Sigmoid colon (tissue), 3 donors: Measurements from ENCODE around the gene RALGAPB.

Experiments
- CTCF ChIP-seq, 4 experiments: fragments of 450-650 bp in 3 of 4; fragments of 200-600 bp in 1 of 4; IDR thresholded peaks; one replicate each; pipeline ENCODE4 v1.5.1; 2016 to 2019; ENCODE audit warnings: antibody characterized with exemption in 4 of 4, mild to moderate bottlenecking in 3 of 4, moderate library complexity in 2 of 4
- POLR2A ChIP-seq, 2 donors: fragments of 450-650 bp; IDR thresholded peaks; one replicate each; pipeline ENCODE4 v1.6.1; 2016; ENCODE audit warnings: antibody characterized with exemption in 2 of 2, mild to moderate bottlenecking in 2 of 2, moderate library complexity in 2 of 2

GRCh38 chr20:38586181-38586525 is 113.5 kb downstream of the RALGAPB start:
- no peak for TF ChIP-seq POLR2A (IDR thresholded peaks at IDR 0.05)
- TF ChIP-seq CTCF (IDR thresholded peaks at IDR 0.05) = no peak
